ENCODE results near the gene PPDPF.
A peak's percentile ranks its signal among the peaks of the same experiment; 100 is the strongest.

Gene PPDPF

GRCh38 chr20:63552481-63553249 lies 32.1 kb downstream of the PPDPF start:
- TF ChIP-seq FOXP2 (optimal IDR thresholded peaks at IDR 0.05; ENCODE audit: control extremely low read depth, extremely low read length, insufficient read depth) (no peak), EZH2 (IDR thresholded peaks at IDR 0.05) (no peak), POLR2AphosphoS5 (IDR thresholded peaks at IDR 0.05; ENCODE audit: borderline replicate concordance, low read depth, low read length) (no peak)
- Histone ChIP-seq H3K27ac (no peak overlapping the region), H3K9ac (ENCODE audit: insufficient read length) (no peak overlapping the region), H3K36me3 (ENCODE audit: insufficient read depth, low read length) (no peaks in the 10 kb centered on the region), H3K4me3 (no peak overlapping the region), H3K9me3 (ENCODE audit: low read depth, low read length) (no peaks in the 10 kb centered on the region)
- DNase-seq (ENCODE audit: low read depth, low spot score): no peak

GRCh38 chr20:63553251-63553932 lies 32.8 kb downstream of the PPDPF start:
- H3K4me3 ChIP-seq: peak overlapping the region; percentile 88
- H3K9ac ChIP-seq (ENCODE audit: insufficient read length): peak overlapping the region; percentile 59
- H3K9me3 ChIP-seq (ENCODE audit: low read depth, low read length): no peaks in the 10 kb centered on the region
- no peaks in the 10 kb centered on the region for H3K36me3 ChIP-seq (ENCODE audit: insufficient read depth, low read length)
- no peak overlapping the region for H3K27ac ChIP-seq
- peak; percentile 62 for DNase-seq (ENCODE audit: low read depth, low spot score)
- TF ChIP-seq FOXP2 (optimal IDR thresholded peaks at IDR 0.05; ENCODE audit: control extremely low read depth, extremely low read length, insufficient read depth): no peak
- TF ChIP-seq EZH2 (IDR thresholded peaks at IDR 0.05): no peak
- no peak for TF ChIP-seq POLR2AphosphoS5 (IDR thresholded peaks at IDR 0.05; ENCODE audit: borderline replicate concordance, low read depth, low read length)

- Histone ChIP-seq H3K9ac (ENCODE audit: insufficient read length) (peak within 1 kb of the TSS; percentile 59), H3K27ac (no peak within 1 kb of the TSS), H3K9me3 (ENCODE audit: low read depth, low read length) (no peaks in the 10 kb centered on the region), H3K4me3 (peak within 1 kb of the TSS; percentile 88), H3K36me3 (ENCODE audit: insufficient read depth, low read length) (no peaks in the 10 kb centered on the region)
- TF ChIP-seq POLR2AphosphoS5 (IDR thresholded peaks at IDR 0.05; ENCODE audit: borderline replicate concordance, low read depth, low read length): no peak
- no peak for TF ChIP-seq FOXP2 (optimal IDR thresholded peaks at IDR 0.05; ENCODE audit: control extremely low read depth, extremely low read length, insufficient read depth)
- no peak for TF ChIP-seq EZH2 (IDR thresholded peaks at IDR 0.05)
- DNase-seq (ENCODE audit: low read depth, low spot score): no peak
These were observed 33.3 kb downstream of the PPDPF start, which contains the start of gene FNDC11 for GRCh38 chr20:63553933-63554290. Gene FNDC11, plus strand, starts transcription at chr20:63554159. Its CDS starts 1,505 bp downstream, at chr20:63555664.

GRCh38 chr20:63554361-63555278 lies 34.1 kb downstream of the PPDPF start:
- Histone ChIP-seq H3K9ac (ENCODE audit: insufficient read length) (peak overlapping the region; percentile 59), H3K36me3 (ENCODE audit: insufficient read depth, low read length) (no peaks in the 10 kb centered on the region), H3K9me3 (ENCODE audit: low read depth, low read length) (no peaks in the 10 kb centered on the region), H3K4me3 (peak overlapping the region; percentile 88), H3K27ac (no peak overlapping the region)
- no peak for TF ChIP-seq EZH2 (IDR thresholded peaks at IDR 0.05)
- DNase-seq (ENCODE audit: low read depth, low spot score): no peak

- Histone ChIP-seq H3K9ac (ENCODE audit: insufficient read length) (no peak overlapping the region), H3K9me3 (ENCODE audit: low read depth, low read length) (no peaks in the 10 kb centered on the region), H3K36me3 (ENCODE audit: insufficient read depth, low read length) (no peaks in the 10 kb centered on the region), H3K27ac (no peak overlapping the region), H3K4me3 (no peak overlapping the region)
- TF ChIP-seq FOXP2 (optimal IDR thresholded peaks at IDR 0.05; ENCODE audit: control extremely low read depth, extremely low read length, insufficient read depth) (no peak), EZH2 (IDR thresholded peaks at IDR 0.05) (no peak), POLR2AphosphoS5 (IDR thresholded peaks at IDR 0.05; ENCODE audit: borderline replicate concordance, low read depth, low read length) (no peak)
- no peak for DNase-seq (ENCODE audit: low read depth, low spot score)
These were observed 35.3 kb downstream of the PPDPF start for GRCh38 chr20:63555661-63556381.

GRCh38 chr20:63556873-63557478 lies 36.4 kb downstream of the PPDPF start:
- Histone ChIP-seq H3K27ac (no peak overlapping the region), H3K4me3 (no peak overlapping the region), H3K36me3 (ENCODE audit: insufficient read depth, low read length) (no peaks in the 10 kb centered on the region), H3K9ac (ENCODE audit: insufficient read length) (no peak overlapping the region), H3K9me3 (ENCODE audit: low read depth, low read length) (no peaks in the 10 kb centered on the region)
- DNase-seq (ENCODE audit: low read depth, low spot score): no peak
- TF ChIP-seq POLR2AphosphoS5 (IDR thresholded peaks at IDR 0.05; ENCODE audit: borderline replicate concordance, low read depth, low read length): no peak
- TF ChIP-seq EZH2 (IDR thresholded peaks at IDR 0.05): no peak
- no peak for TF ChIP-seq FOXP2 (optimal IDR thresholded peaks at IDR 0.05; ENCODE audit: control extremely low read depth, extremely low read length, insufficient read depth)

GRCh38 chr20:63557481-63557891 lies 36.9 kb downstream of the PPDPF start:
- no peaks in the 10 kb centered on the region for H3K9me3 ChIP-seq (ENCODE audit: low read depth, low read length)
- no peak overlapping the region for H3K9ac ChIP-seq (ENCODE audit: insufficient read length)
- no peaks in the 10 kb centered on the region for H3K36me3 ChIP-seq (ENCODE audit: insufficient read depth, low read length)
- H3K4me3 ChIP-seq: no peak overlapping the region
- no peak for DNase-seq (ENCODE audit: low read depth, low spot score)
- TF ChIP-seq POLR2AphosphoS5 (IDR thresholded peaks at IDR 0.05; ENCODE audit: borderline replicate concordance, low read depth, low read length) (no peak), FOXP2 (optimal IDR thresholded peaks at IDR 0.05; ENCODE audit: control extremely low read depth, extremely low read length, insufficient read depth) (no peak), EZH2 (IDR thresholded peaks at IDR 0.05) (no peak)
- no peak overlapping the region for H3K27ac ChIP-seq

Measured in SK-N-MC (cell line).